HAP-1 (cell line): ENCODE data around the gene ADCY5.

Source experiments
- DNase-seq, 2 experiments: peaks; one replicate each; pipeline ENCODE4 v3.0.0-alpha.2; 2016 to 2020; ENCODE audit warnings: low spot score in 2 of 2
- H3K27me3 ChIP-seq: fragments of 250-450 bp; sonication (Bioruptor Pico); 2 replicates; pipeline ENCODE4 v1.5.1; 2020; ENCODE audit warnings: low read depth, mild to moderate bottlenecking, moderate library complexity
- H3K36me3 ChIP-seq: fragments of 250-450 bp; sonication (Bioruptor Pico); replicated peaks from 2 replicates; pipeline ENCODE4 v1.5.1; 2020; ENCODE audit warnings: mild to moderate bottlenecking
- H3K4me1 ChIP-seq: fragments of 250-450 bp; sonication (Bioruptor Pico); 2 replicates; pipeline ENCODE4 v1.5.1; 2020; ENCODE audit warnings: mild to moderate bottlenecking
- H3K4me3 ChIP-seq: fragments of 250-450 bp; sonication (Bioruptor Pico); 2 replicates; pipeline ENCODE4 v1.5.1; 2020; ENCODE audit warnings: mild to moderate bottlenecking, moderate library complexity
- H3K9me3 ChIP-seq: fragments of 250-450 bp; sonication (Bioruptor Pico); 2 replicates; pipeline ENCODE4 v1.5.1; 2020; ENCODE audit warnings: mild to moderate bottlenecking, moderate library complexity
- in situ Hi-C: fragments of 300-500 bp; cut with MboI; formaldehyde crosslinking; loops from 3 replicates; pipeline ENCODE4 v1.14.3; 2020; ENCODE audit warnings: low sequenced_read_pairs, inconsistent platforms, mixed read lengths

ADCY5 gene

GRCh38 chr3:123285931-123286307 is 163.0 kb downstream of the ADCY5 start:
- Histone ChIP-seq H3K27me3 (no peaks in the 10 kb centered on the region), H3K4me3 (no peak overlapping the region), H3K36me3 (no peaks in the 10 kb centered on the region), H3K9me3 (no peaks in the 10 kb centered on the region), H3K4me1 (no peaks in the 10 kb centered on the region)
- no peak for DNase-seq
- in situ Hi-C loops: no loop called here

GRCh38 chr3:123285479-123285878 is 163.4 kb downstream of the ADCY5 start:
- Histone ChIP-seq H3K27me3 (no peaks in the 10 kb centered on the region), H3K9me3 (no peaks in the 10 kb centered on the region), H3K36me3 (no peaks in the 10 kb centered on the region), H3K4me1 (no peaks in the 10 kb centered on the region), H3K4me3 (no peak overlapping the region)
- DNase-seq: no peak
- in situ Hi-C loops: no loop called here

- H3K4me1 ChIP-seq: no peaks in the 10 kb centered on the region
- in situ Hi-C loops: no loop called here
- DNase-seq: no peak
- no peaks in the 10 kb centered on the region for H3K36me3 ChIP-seq
- H3K4me3 ChIP-seq: no peak overlapping the region
- H3K9me3 ChIP-seq: no peaks in the 10 kb centered on the region
- H3K27me3 ChIP-seq: no peaks in the 10 kb centered on the region
These were observed 163.8 kb downstream of the ADCY5 start for GRCh38 chr3:123285066-123285465.

GRCh38 chr3:123284399-123285010 is 164.4 kb downstream of the ADCY5 start:
- in situ Hi-C loops: no loop called here

GRCh38 chr3:123283657-123284398 is 165.1 kb downstream of the ADCY5 start:
- H3K27me3 ChIP-seq: no peaks in the 10 kb centered on the region
- H3K9me3 ChIP-seq: no peaks in the 10 kb centered on the region
- H3K36me3 ChIP-seq: no peaks in the 10 kb centered on the region
- no peak overlapping the region for H3K4me3 ChIP-seq
- no peaks in the 10 kb centered on the region for H3K4me1 ChIP-seq
- in situ Hi-C loops: no loop called here
- DNase-seq: no peak

More at GRCh38 chr3:123284399-123285010, 164.4 kb downstream of the ADCY5 start:
- Histone ChIP-seq H3K36me3 (no peaks in the 10 kb centered on the region), H3K4me1 (no peaks in the 10 kb centered on the region), H3K4me3 (no peak overlapping the region), H3K9me3 (no peaks in the 10 kb centered on the region), H3K27me3 (no peaks in the 10 kb centered on the region)
- DNase-seq: no peak

GRCh38 chr3:123283074-123283473 is 165.8 kb downstream of the ADCY5 start:
- in situ Hi-C loops: no loop called here
- Histone ChIP-seq H3K4me1 (no peaks in the 10 kb centered on the region), H3K27me3 (no peaks in the 10 kb centered on the region), H3K36me3 (no peaks in the 10 kb centered on the region), H3K9me3 (no peaks in the 10 kb centered on the region), H3K4me3 (no peak overlapping the region)
- DNase-seq: no peak

GRCh38 chr3:123282461-123282860 is 166.4 kb downstream of the ADCY5 start:
- H3K36me3 ChIP-seq: no peaks in the 10 kb centered on the region
- H3K4me3 ChIP-seq: no peak overlapping the region
- H3K4me1 ChIP-seq: no peaks in the 10 kb centered on the region
- in situ Hi-C loops: no loop called here
- no peaks in the 10 kb centered on the region for H3K9me3 ChIP-seq
- DNase-seq: no peak
- no peaks in the 10 kb centered on the region for H3K27me3 ChIP-seq

- no peaks in the 10 kb centered on the region for H3K9me3 ChIP-seq
- in situ Hi-C loops: no loop called here
- H3K4me3 ChIP-seq: no peak overlapping the region
- DNase-seq: no peak
- H3K27me3 ChIP-seq: no peaks in the 10 kb centered on the region
- H3K36me3 ChIP-seq: no peaks in the 10 kb centered on the region
- no peaks in the 10 kb centered on the region for H3K4me1 ChIP-seq
These were observed 167.0 kb downstream of the ADCY5 start for GRCh38 chr3:123281929-123282328.

GRCh38 chr3:123281406-123281805 is 167.5 kb downstream of the ADCY5 start:
- H3K4me1 ChIP-seq: no peaks in the 10 kb centered on the region
- in situ Hi-C loops: no loop called here
- DNase-seq: no peak
- no peak overlapping the region for H3K4me3 ChIP-seq
- no peaks in the 10 kb centered on the region for H3K9me3 ChIP-seq
- no peaks in the 10 kb centered on the region for H3K36me3 ChIP-seq
- no peaks in the 10 kb centered on the region for H3K27me3 ChIP-seq

GRCh38 chr3:123279121-123279520 is 169.8 kb downstream of the ADCY5 start:
- H3K4me1 ChIP-seq: no peaks in the 10 kb centered on the region
- no peaks in the 10 kb centered on the region for H3K27me3 ChIP-seq
- H3K36me3 ChIP-seq: no peaks in the 10 kb centered on the region
- in situ Hi-C loops: no loop called here
- H3K9me3 ChIP-seq: no peaks in the 10 kb centered on the region
- no peak for DNase-seq
- no peak overlapping the region for H3K4me3 ChIP-seq

- H3K27me3 ChIP-seq: no peaks in the 10 kb centered on the region
- H3K4me1 ChIP-seq: no peaks in the 10 kb centered on the region
- in situ Hi-C loops: no loop called here
- no peak for DNase-seq
- H3K4me3 ChIP-seq: no peak overlapping the region
- no peaks in the 10 kb centered on the region for H3K36me3 ChIP-seq
- no peaks in the 10 kb centered on the region for H3K9me3 ChIP-seq
These were observed 170.4 kb downstream of the ADCY5 start for GRCh38 chr3:123278446-123278845.

GRCh38 chr3:123277106-123277505 is 171.8 kb downstream of the ADCY5 start:
- Histone ChIP-seq H3K4me1 (peaks cover 3% of the 10 kb centered on the region; the same call in 1 of the 2 replicates), H3K4me3 (no peak overlapping the region), H3K9me3 (no peaks in the 10 kb centered on the region), H3K36me3 (no peaks in the 10 kb centered on the region), H3K27me3 (no peaks in the 10 kb centered on the region)
- no peak for DNase-seq
- in situ Hi-C loops: no loop called here

- peaks cover 3% of the 10 kb centered on the region; the same call in 1 of the 2 replicates for H3K4me1 ChIP-seq
These were observed 172.4 kb downstream of the ADCY5 start for GRCh38 chr3:123276346-123277006.

GRCh38 chr3:123275691-123276090 is 173.2 kb downstream of the ADCY5 start:
- Histone ChIP-seq H3K9me3 (no peaks in the 10 kb centered on the region), H3K27me3 (no peaks in the 10 kb centered on the region), H3K4me3 (no peak overlapping the region), H3K4me1 (peaks cover 3% of the 10 kb centered on the region; the same call in 1 of the 2 replicates), H3K36me3 (no peaks in the 10 kb centered on the region)
- in situ Hi-C loops: no loop called here
- no peak for DNase-seq

More at GRCh38 chr3:123276346-123277006, 172.4 kb downstream of the ADCY5 start:
- no peak for DNase-seq
- no peaks in the 10 kb centered on the region for H3K9me3 ChIP-seq
- H3K4me3 ChIP-seq: no peak overlapping the region
- no peaks in the 10 kb centered on the region for H3K36me3 ChIP-seq
- no peaks in the 10 kb centered on the region for H3K27me3 ChIP-seq
- in situ Hi-C loops: no loop called here
